NAMALWA (cell line): Measurements from ENCODE around the gene OR2A1.
"Not testable (repeated sequence)": the region's sequence is repeated elsewhere in the genome, so short reads cannot be mapped to it uniquely, and the experiment has no call there.

Experiments
- DNase-seq: peaks from one replicate; pipeline ENCODE4 v3.0.0-alpha.2; 2015; ENCODE audit warnings: low spot score

OR2A1 gene

DNA sequence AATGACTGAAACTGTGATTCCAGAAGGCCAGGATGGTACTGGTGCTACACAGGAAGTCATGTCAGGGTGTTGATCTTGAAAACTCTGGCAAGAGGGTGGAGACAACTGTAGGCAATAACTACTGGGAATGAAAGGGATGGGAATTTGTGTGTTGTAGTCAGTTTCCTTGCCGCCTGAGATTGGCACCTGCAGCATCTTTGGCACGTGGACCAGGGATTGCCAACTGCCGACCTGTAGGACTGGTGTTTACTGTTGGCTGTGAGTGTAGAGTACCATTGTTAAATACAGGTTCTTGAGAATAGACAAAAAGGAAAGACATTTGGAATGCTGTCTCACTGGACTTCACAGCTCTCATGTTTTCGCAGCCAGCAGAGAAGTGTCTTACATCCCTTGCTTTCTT, 11.1 kb downstream of the OR2A1 start:
- not testable (repeated sequence) for DNase-seq

GRCh38 chr7:144325868-144326267, 13.6 kb downstream of the OR2A1 start:
- not testable (repeated sequence) for DNase-seq

DNA sequence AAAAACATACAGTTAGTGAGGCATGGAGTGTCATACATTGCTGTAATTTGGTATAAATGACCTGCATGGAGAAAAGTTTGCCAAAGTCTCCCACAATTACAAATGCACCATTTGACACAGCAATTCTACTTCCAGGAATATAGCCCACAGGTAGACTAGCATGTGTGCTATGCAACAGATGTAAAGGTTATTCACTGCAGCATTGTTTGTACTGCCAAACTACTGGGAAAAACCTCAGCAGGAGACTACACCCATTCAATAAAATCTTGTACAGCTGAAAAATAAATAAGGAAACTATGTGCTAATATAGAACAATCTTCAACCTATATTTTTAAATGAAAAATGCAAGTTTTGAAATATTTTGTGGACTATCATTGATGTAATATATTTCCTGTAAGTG, 17.8 kb downstream of the OR2A1 start:
- DNase-seq: not testable (repeated sequence)

GRCh38 chr7:144331221-144331995, 19.2 kb downstream of the OR2A1 start:
- not testable (repeated sequence) for DNase-seq

DNA sequence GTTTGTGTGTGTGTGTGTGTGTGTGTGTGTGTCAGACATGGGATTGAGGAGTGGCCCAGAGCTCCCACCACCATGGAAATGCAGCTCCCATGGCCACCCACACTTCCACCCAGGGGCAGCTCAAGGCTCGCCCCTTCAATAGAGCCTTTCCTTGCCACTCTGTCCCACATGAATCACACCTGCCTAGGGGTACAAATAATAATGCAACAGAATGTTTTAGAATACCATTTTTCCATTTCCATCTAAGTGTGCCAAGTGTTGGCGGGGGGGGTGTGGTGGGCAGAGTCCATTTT, 19.7 kb downstream of the OR2A1 start:
- DNase-seq: not testable (repeated sequence)

DNA sequence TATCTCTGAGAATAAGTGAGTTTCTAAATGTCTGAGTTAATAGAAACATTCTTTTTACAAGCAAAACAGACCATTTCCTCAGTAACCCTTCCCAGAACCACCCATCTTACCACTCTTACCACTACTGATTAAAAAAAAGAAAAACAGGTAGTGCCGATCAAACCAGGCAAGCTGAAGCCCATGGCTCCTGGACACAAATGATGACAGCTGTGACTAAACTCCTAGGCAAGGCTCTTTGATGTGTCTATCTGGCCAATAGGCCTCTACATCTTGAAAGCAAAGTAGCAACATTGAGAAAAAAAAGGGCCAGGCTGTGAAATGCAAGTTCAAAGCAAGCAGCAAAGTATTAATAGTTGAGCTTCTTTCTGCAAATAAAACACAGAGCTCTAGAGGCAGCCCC, 36.4 kb downstream of the OR2A1 start:
- not testable (repeated sequence) for DNase-seq

DNA sequence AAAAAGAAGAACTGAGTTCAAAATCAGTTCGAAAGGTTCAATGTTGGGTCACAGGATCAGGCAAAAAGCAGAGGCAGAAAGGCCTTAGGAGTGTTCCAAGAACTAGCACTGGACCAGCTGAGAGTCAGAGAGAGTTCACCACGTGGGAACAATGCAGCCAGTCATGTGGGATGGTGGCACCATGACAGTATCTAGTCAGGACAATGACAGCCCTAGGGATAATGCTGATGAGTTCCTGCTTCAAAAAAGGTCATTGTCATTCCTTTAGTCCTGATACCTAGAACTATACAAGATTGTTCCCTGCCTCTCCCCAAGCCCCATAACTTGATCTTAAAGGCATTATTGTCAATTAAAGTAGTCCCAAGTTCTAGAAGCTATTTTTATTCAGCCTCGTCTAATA, 39.4 kb downstream of the OR2A1 start:
- DNase-seq: not testable (repeated sequence)

GRCh38 chr7:144355176-144355822, 43.1 kb downstream of the OR2A1 start, which contains the start of gene ARHGEF5:
ARHGEF5 (plus strand) TSS chr7:144355402; CDS start chr7:144362670, 7,268 bp downstream.
- DNase-seq: not testable (repeated sequence)

DNA sequence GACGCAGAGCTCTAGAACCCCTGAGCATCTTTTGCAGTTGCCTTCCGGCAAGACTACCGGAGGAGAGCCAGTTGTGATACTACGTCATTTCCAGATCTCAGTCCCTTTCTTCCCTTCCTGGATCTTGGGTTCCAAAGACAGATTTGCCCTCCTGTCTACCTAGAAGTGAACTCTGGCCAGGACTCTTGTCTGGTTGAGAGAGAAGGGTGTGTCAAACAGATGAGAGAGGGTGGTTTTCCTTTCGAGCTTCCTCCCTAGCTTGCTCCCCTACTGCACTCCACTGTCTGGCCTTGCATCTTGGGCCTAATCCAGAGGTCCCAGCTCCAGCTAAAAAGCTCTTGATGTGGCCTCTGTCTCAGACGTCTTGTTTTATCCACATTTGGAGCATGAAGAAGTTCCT, 44.0 kb downstream of the OR2A1 start:
- DNase-seq: not testable (repeated sequence)

- DNase-seq: not testable (repeated sequence)
Observed at GRCh38 chr7:144356860-144357259, 44.6 kb downstream of the OR2A1 start.

DNA sequence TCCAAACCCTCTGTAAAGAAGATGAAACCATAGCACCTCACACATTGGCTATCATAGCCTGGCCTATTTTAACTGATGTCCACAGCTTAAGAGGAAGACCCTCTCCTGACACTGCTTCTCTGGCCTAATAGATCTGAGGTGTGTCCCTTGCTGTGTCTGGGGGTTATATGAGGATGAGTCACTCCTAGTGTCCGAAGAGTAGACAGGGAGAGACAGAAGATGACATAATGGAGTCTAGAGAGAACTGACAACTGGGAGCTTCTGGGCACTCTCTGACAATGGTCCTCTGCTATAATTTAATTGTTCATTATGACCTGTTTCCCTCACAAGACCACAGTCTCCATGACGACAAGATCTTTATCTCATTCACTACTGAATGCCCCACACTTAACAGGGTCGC, 49.8 kb downstream of the OR2A1 start:
- DNase-seq: not testable (repeated sequence)

DNA sequence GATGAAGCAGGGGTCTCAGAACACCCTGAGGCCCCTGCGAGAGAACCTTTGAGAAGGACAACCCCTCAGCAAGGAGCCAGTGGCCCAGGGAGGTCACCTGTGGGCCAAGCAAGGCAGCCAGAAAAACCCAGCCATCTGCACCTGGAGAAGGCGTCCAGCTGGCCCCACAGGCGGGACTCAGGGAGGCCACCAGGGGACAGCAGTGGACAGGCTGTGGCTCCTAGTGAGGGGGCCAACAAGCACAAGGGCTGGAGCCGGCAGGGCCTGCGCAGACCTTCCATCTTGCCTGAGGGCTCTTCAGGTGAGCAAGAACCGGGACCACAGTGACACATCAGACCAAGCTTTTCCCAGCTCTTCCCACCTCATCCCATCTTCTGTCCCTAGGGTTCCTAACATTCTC, 53.3 kb downstream of the OR2A1 start:
- DNase-seq: not testable (repeated sequence)

GRCh38 chr7:144367250-144367649, 55.0 kb downstream of the OR2A1 start:
- not testable (repeated sequence) for DNase-seq

- not testable (repeated sequence) for DNase-seq
Observed at GRCh38 chr7:144369221-144369620, 57.0 kb downstream of the OR2A1 start.
